SU-DHL-6 (cell line): ENCODE data around the gene CA7.

Experiments
- H2AFZ ChIP-seq: fragments of 200-600 bp; sonication (generic); 2 replicates; pipeline ENCODE4 v1.6.1; 2014; ENCODE audit warnings: low read depth, mild to moderate bottlenecking, moderate library complexity, mixed read lengths, antibody characterized with exemption, low read length; ENCODE audit not compliant: severe bottlenecking
- H3F3A ChIP-seq: fragments of 200-600 bp; shearing (Covaris generic); 2 replicates; pipeline ENCODE4 v1.6.0; 2016; ENCODE audit warnings: antibody characterized with exemption, mild to moderate bottlenecking; ENCODE audit not compliant: insufficient read depth
- H3K27ac ChIP-seq: fragments of 200-600 bp; sonication (generic); 2 replicates; pipeline ENCODE4 v1.5.1; 2016; ENCODE audit warnings: low read depth, mild to moderate bottlenecking, low read length, moderate library complexity, mixed read lengths
- H3K27me3 ChIP-seq: fragments of 200-600 bp; sonication (generic), shearing (Covaris generic); 2 replicates; pipeline ENCODE4 v1.6.0; 2014; ENCODE audit warnings: mild to moderate bottlenecking, low read length
- H3K36me3 ChIP-seq: fragments of 200-600 bp; sonication (generic); 2 replicates; pipeline ENCODE4 v1.6.1; 2014; ENCODE audit warnings: mild to moderate bottlenecking, low read length, mixed read lengths
- H3K4me2 ChIP-seq: fragments of 300-600, 200-600 bp; shearing (Covaris generic), sonication (generic); 2 replicates; pipeline ENCODE4 v1.6.0; 2014; ENCODE audit warnings: low read length, low read depth, mild to moderate bottlenecking; ENCODE audit not compliant: poor library complexity, severe bottlenecking
- H3K4me3 ChIP-seq: fragments of 200-600 bp; sonication (generic); 2 replicates; pipeline ENCODE4 v1.5.1; 2014; ENCODE audit warnings: antibody characterized with exemption, low read length, mild to moderate bottlenecking, mixed read lengths; ENCODE audit not compliant: insufficient read depth, poor library complexity, severe bottlenecking
- H3K79me2 ChIP-seq: fragments of 200-600 bp; sonication (generic); 2 replicates; pipeline ENCODE4 v1.6.1; 2014; ENCODE audit warnings: mild to moderate bottlenecking, low read length, moderate library complexity; ENCODE audit not compliant: insufficient read depth
- H3K9ac ChIP-seq: fragments of 200-600 bp; sonication (generic); 2 replicates; pipeline ENCODE4 v1.7.0; 2014; ENCODE audit warnings: mild to moderate bottlenecking, low read length
- H3K9me2 ChIP-seq: fragments of 200-600 bp; sonication (generic); replicated peaks from 2 replicates; pipeline ENCODE4 v1.6.1; 2014; ENCODE audit warnings: low read length; ENCODE audit not compliant: insufficient read depth
- H3K9me3 ChIP-seq: fragments of 200-600 bp; sonication (generic); 2 replicates; pipeline ENCODE4 v1.6.1; 2014; ENCODE audit warnings: low read length, mixed read lengths; ENCODE audit not compliant: insufficient read depth
- H4K20me1 ChIP-seq: fragments of 200-600 bp; sonication (generic); 2 replicates; pipeline ENCODE4 v1.6.1; 2014; ENCODE audit warnings: low read depth, mild to moderate bottlenecking, antibody characterized with exemption, low read length, moderate library complexity, mixed read lengths
- EZH2phosphoT487 ChIP-seq: fragments of 200-600 bp; sonication (generic), shearing (Covaris generic); conservative IDR thresholded peaks from 2 replicates; pipeline ENCODE4 v1.6.1; 2018; ENCODE audit warnings: mild to moderate bottlenecking, antibody characterized with exemption, low read length, moderate library complexity, mixed read lengths
- TF ChIP-seq, protein P1 (sequence below): fragments of 200-600 bp; sonication (generic); IDR thresholded peaks from one replicate; pipeline ENCODE4 v1.5.1; 2017; ENCODE audit warnings: antibody characterized with exemption, mild to moderate bottlenecking, low read length, moderate library complexity; ENCODE audit not compliant: insufficient read depth, poor library complexity, severe bottlenecking

Gene CA7

DNA sequence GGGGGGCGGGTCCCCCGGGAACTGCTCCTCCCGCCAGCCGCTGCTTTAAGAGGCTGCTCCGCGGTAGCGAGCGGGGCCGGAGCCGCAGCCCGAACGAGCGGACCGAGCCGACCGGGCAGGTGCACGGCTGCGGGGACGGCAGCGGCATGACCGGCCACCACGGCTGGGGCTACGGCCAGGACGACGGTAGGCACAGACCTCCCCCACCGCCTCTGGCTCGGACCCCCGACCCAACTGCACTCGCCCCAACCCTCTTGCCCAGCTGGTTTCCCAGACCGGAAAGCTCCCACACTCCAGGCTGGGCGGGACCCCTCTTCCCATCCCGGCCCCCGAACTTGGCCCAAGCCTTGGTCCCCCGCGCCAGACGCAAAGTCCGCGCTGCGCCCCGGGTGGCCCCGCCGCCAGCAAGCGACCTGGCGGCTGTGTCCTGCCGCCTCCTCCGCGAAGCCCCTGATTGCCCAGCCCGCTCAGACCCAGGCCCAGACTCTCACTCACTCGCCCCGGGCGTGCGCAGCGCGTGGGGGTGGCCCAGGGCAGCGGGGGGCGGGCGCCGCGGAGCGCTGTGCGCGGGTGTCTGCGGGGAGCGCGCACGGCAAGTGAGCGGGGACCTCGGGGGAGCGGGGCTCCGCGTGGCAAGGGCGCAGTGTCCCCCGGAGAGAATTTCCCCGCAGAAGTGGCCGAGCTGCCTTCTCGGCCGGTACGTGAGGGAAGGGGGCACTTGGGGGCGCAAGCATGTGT, at the start of gene CA7:
CA7 (plus strand) TSS at position 73 of the 738 bp plus-strand sequence; CDS start at position 147, 74 bp downstream.
- no peaks in the 10 kb centered on the region for H3K36me3 ChIP-seq
- no peaks in the 10 kb centered on the region for H3K9me2 ChIP-seq
- no peaks in the 10 kb centered on the region for H3K27me3 ChIP-seq
- no peak for TF ChIP-seq EZH2phosphoT487
- no peaks in the 10 kb centered on the region for H3K9me3 ChIP-seq
- no peak within 1 kb of the TSS for H3K9ac ChIP-seq
- H3K27ac ChIP-seq = no peak within 1 kb of the TSS
- H3K4me3 ChIP-seq = no peak within 1 kb of the TSS
- no peaks in the 10 kb centered on the region for H3K79me2 ChIP-seq
- H3F3A ChIP-seq = no peaks in the 10 kb centered on the region
- no peak within 1 kb of the TSS for H2AFZ ChIP-seq
- H3K4me2 ChIP-seq = no peak within 1 kb of the TSS
- no peaks in the 10 kb centered on the region for H4K20me1 ChIP-seq

DNA sequence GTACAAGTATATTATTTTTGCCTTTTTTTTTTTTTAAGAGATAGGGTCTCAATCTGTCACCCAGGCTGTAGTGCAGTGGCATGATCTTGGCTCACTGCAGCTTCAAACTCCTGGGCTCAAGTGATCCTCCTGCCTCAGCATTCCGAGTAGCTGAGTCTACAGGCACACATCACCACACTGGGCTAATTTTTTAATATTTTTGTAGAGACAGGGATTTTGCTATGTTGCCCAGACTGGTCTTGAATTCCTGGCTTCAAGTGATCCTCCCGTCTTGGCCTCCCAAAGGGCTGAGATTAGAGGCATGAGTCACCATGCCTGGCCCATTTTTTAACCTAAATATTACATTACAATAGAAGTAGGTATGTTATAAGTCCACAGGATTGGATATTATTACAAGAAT, 46.1 kb upstream of the CA7 start:
- H3K27ac ChIP-seq = no peak overlapping the region
- H3K9ac ChIP-seq = no peak overlapping the region
- no peak overlapping the region for H3K4me2 ChIP-seq
- no peaks in the 10 kb centered on the region for H3K79me2 ChIP-seq
- no peaks in the 10 kb centered on the region for H3K9me2 ChIP-seq
- TF ChIP-seq EZH2phosphoT487 = no peak
- TF ChIP-seq, protein P1, sequence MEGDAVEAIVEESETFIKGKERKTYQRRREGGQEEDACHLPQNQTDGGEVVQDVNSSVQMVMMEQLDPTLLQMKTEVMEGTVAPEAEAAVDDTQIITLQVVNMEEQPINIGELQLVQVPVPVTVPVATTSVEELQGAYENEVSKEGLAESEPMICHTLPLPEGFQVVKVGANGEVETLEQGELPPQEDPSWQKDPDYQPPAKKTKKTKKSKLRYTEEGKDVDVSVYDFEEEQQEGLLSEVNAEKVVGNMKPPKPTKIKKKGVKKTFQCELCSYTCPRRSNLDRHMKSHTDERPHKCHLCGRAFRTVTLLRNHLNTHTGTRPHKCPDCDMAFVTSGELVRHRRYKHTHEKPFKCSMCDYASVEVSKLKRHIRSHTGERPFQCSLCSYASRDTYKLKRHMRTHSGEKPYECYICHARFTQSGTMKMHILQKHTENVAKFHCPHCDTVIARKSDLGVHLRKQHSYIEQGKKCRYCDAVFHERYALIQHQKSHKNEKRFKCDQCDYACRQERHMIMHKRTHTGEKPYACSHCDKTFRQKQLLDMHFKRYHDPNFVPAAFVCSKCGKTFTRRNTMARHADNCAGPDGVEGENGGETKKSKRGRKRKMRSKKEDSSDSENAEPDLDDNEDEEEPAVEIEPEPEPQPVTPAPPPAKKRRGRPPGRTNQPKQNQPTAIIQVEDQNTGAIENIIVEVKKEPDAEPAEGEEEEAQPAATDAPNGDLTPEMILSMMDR = no peak
- peaks cover 9% of the 10 kb centered on the region; the same call in 1 of the 2 replicates for H3F3A ChIP-seq
- no peaks in the 10 kb centered on the region for H4K20me1 ChIP-seq
- no peaks in the 10 kb centered on the region for H3K27me3 ChIP-seq
- H3K9me3 ChIP-seq = no peaks in the 10 kb centered on the region
- no peaks in the 10 kb centered on the region; the same call in 1 of the 2 replicates for H3K36me3 ChIP-seq
- no peak overlapping the region for H3K4me3 ChIP-seq
- H2AFZ ChIP-seq = no peak overlapping the region

DNA sequence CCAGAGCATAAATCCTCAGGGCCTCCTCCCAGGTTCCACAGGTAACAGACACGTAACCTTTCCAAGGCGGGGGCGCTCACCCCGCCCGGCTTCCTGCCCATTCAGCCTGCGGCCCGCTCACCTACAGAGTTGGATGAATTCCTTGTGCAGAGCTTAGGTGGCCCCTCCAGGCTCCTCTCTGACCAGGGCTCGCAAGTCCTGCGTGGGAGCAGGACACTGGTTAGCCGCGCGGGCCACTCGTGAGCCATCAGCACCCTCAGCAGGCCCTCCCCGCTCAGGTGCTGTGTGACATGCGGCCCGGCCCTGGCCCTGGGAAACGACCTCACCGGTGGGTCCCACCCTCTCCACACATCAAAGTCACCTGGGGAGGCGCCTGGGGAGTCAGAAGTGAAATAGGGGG, 43.4 kb upstream of the CA7 start:
- no peak for TF ChIP-seq EZH2phosphoT487
- TF ChIP-seq, protein P1 = no peak
- Histone ChIP-seq H3K27ac (no peak overlapping the region), H4K20me1 (no peaks in the 10 kb centered on the region), H3K4me2 (no peak overlapping the region), H3K9me3 (no peaks in the 10 kb centered on the region), H3K27me3 (no peaks in the 10 kb centered on the region), H3K9me2 (no peaks in the 10 kb centered on the region), H2AFZ (no peak overlapping the region), H3K9ac (no peak overlapping the region), H3F3A (peaks cover 9% of the 10 kb centered on the region; the same call in 1 of the 2 replicates), H3K79me2 (no peaks in the 10 kb centered on the region), H3K36me3 (peaks cover 10% of the 10 kb centered on the region), H3K4me3 (no peak overlapping the region)
